DMS 273 (cell line): ENCODE data around the gene CDKAL1.

Experiments
- DNase-seq: peaks from one replicate; lab custom pipeline; 2025; ENCODE audit not compliant: unreplicated experiment; lab: John Stamatoyannopoulos, UW

CDKAL1 gene

GRCh38 chr6:20778912-20779311 is 244.7 kb downstream of the CDKAL1 start:
- no peak for DNase-seq

- DNase-seq, result no peak
Observed at GRCh38 chr6:20789162-20789561, 254.9 kb downstream of the CDKAL1 start.

GRCh38 chr6:20790032-20790791 is 256.0 kb downstream of the CDKAL1 start:
- no peak for DNase-seq

GRCh38 chr6:20791074-20791473 is 256.8 kb downstream of the CDKAL1 start:
- no peak for DNase-seq

- DNase-seq, result peak; percentile 45
Observed at GRCh38 chr6:20791944-20792343, 257.7 kb downstream of the CDKAL1 start.

GRCh38 chr6:20793174-20793573 is 258.9 kb downstream of the CDKAL1 start:
- no peak for DNase-seq

GRCh38 chr6:20797597-20797996 is 263.3 kb downstream of the CDKAL1 start:
- no peak for DNase-seq

GRCh38 chr6:20800229-20800628 is 266.0 kb downstream of the CDKAL1 start:
- DNase-seq, result no peak

- no peak for DNase-seq
Observed at GRCh38 chr6:20800653-20801052, 266.4 kb downstream of the CDKAL1 start.

GRCh38 chr6:20801595-20801994 is 267.3 kb downstream of the CDKAL1 start:
- no peak for DNase-seq

GRCh38 chr6:20802596-20802995 is 268.3 kb downstream of the CDKAL1 start:
- DNase-seq, result no peak

GRCh38 chr6:20805021-20805420 is 270.8 kb downstream of the CDKAL1 start:
- no peak for DNase-seq

- DNase-seq, result no peak
Observed at GRCh38 chr6:20806669-20807068, 272.4 kb downstream of the CDKAL1 start.

GRCh38 chr6:20808439-20808838 is 274.2 kb downstream of the CDKAL1 start:
- no peak for DNase-seq

- DNase-seq, result no peak
Observed at GRCh38 chr6:20808924-20809323, 274.7 kb downstream of the CDKAL1 start.

- peak; percentile 50 for DNase-seq
Observed at GRCh38 chr6:20810727-20811108, 276.5 kb downstream of the CDKAL1 start.

- peak; percentile 74 for DNase-seq
Observed at GRCh38 chr6:20811109-20811761, 277.0 kb downstream of the CDKAL1 start.

GRCh38 chr6:20812776-20813175 is 278.5 kb downstream of the CDKAL1 start:
- DNase-seq, result no peak

- no peak for DNase-seq
Observed at GRCh38 chr6:20814494-20814893, 280.2 kb downstream of the CDKAL1 start.

- no peak for DNase-seq
Observed at GRCh38 chr6:20816126-20816525, 281.9 kb downstream of the CDKAL1 start.

GRCh38 chr6:20817806-20818320 is 283.6 kb downstream of the CDKAL1 start:
- DNase-seq, result no peak

GRCh38 chr6:20819774-20820400 is 285.6 kb downstream of the CDKAL1 start:
- DNase-seq, result no peak
